ENCODE measurements around the gene SRM.
A peak's percentile ranks its signal among the peaks of the same experiment; 100 is the strongest.
"Not testable (repeated sequence)": the region's sequence is repeated elsewhere in the genome, so short reads cannot be mapped to it uniquely, and the experiment has no call there.

Gene SRM

DNA sequence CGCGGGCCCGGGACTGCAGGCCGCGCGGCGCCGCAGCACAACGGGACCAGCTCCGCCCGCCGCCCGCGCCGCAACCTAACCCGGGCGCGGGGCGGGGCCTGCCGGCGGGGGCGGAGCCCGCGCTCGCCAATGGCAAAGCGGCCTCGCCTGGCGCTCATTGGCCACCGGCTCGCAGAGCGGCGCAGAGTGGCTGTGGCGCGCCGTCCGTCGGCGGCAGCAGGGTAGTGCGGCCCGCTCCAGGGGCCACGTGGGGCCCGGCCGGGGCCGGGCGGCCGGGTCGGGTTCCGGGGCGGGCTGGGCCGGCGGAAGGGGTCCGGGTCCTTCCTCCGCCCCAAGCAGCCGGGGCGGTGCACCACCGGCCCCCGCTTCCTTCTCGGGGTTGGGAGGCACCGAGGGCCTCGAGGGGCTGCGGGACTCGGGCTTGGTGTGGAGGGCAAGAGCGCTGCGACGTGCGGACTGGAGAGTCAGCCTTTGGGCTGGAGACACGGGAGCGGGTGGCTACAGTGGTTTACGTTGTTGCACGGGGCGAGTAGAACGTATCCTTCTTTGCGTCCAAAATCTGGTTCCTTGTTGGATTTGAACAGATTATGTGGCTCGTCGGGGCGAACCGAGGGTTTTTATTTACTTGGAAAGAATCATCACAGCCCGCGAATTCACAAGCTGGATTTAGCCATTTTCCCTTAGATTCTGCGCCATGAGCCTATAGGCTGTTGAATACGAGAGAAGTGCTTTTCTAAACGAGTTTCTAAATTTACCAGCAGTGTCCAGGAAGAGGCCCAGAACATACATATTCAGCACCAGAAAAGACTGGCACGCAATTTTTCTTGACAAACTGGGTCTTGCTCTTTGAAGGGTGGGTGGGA, at the start of gene SRM:
Gene SRM, minus strand, starts transcription at position 51 of the 863 bp plus-strand sequence. CDS start 75 bp downstream, outside the sequence.
- peak in 1 of 2 experiments; percentile 68 for DNase-seq

DNA sequence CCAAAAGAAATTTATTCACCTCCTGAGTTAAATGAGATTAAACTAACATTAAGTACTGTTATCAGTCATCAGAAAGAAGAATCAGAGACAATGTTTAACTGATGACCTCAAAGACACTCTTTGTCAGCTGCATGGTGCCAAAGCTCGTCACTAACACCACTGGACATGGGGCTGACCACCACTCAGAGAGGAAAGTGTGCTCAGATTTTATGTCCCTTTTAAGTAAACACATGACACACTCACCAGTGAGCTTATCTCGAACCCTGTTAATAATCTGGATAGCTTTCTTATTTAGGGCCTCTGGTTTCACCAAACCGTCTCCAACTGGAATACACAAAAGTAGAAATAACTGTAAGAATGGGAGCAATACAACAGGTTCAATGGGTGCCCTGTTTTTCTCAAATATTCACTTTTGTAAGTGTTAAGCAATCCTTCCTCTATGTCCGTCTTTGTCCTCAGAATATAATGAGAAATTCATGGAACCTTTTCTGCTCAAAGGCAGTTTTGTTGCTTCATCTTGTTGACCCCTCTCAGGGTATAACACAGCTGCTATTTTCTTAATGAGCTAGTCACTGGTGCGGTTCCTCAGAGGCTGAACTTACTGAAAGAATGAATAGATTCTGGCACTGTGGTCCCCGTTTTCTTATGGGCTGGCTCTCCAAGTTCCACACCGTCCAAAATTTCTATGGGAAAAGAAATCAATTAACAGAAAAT, 49.4 kb upstream of the SRM start:
- no peak for DNase-seq

DNA sequence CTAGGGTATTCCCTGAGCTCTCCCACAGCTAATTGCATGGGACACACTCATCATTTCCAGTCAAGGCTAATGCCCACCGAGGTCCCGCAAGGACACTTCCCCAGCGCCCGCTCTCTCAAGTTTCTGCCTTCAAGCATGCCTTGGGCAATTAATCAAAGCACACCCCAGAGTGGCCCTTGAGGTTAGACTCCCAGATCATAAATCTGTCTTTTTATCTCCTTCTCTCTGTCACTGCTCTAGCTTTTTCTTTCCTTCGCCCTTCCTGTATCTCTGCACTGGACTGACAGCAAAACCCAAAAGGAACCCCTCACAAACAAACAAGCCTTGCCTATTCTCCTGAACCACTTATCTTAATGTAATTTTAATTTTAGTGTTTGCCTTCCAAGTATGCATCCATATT, 47.8 kb upstream of the SRM start:
- DNase-seq = no peak

DNA sequence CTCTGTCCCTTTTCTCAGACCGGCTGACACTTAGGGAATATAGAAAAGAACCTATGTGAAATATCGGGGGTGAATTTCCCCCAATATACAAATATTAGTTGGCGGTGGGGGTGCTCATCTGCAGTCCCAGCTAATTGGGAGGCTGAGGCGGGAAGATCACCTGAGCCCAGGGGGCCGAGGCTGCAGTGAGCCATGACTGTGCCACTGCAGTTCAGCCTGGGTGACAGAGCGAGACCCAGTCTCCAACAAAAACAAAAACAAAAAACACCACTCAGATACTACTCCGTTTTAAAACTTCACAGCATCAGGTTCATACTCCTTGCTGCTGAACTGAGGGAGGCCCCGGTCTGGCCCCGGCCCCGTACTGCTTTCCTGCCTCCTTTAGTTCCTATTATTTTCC, 45.8 kb upstream of the SRM start:
- no peak for DNase-seq

DNA sequence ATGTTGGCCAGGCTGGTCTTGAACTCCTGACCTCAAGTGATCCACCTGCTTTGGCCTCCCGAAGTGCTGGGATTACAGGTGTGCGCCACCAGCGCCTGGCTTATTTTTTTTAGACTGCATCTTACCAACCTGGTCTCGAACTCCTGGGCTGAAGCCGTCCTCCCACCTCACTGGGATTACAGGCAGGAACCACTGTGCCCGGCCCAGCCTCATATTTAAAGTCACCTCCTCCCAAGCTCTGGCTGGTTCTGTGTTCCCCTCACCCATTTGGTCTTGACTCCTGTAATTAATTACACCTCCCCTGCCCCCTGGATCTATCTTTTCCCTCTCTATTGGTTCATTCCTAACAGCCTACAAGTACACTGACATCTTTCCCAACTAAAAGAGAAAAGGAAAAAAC, 41.5 kb upstream of the SRM start:
- no peak for DNase-seq

DNA sequence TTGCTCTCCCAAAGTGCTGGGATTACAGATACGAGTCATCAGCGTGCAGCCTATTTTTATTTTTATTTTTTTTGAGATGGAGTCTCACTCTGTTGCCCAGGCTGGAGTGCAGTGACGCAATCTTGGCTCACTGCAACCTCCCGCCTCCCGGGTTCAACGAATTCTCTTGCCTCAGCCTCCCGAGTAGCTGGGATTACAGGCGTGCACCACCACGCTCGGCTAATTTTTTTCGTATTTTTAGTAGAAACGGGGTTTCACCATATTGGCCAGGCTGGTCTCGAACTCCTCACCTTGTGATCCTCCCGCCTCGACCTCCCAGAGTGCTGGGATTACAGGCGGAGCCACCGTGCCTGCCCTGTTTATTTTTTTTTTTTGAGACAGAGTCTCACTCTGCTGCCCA, 41.0 kb upstream of the SRM start:
- DNase-seq = not testable (repeated sequence)

DNA sequence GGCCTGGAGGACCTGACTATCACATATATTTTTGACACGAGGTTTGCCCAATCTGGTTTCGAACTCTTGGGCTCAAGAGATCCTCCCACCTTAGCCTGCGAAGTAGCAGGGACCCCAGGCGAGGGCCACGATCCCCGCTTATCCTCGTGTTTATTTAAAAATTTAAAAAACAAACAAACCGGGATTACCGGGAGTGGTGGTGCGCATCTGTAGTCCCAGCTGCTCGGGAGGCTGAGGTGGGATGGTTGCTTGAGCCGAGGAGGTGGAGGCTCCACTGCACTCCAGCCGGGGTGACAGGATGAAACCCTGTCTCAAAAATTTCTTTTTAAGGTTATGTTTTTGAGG, 40.3 kb upstream of the SRM start:
- no peak for DNase-seq

DNA sequence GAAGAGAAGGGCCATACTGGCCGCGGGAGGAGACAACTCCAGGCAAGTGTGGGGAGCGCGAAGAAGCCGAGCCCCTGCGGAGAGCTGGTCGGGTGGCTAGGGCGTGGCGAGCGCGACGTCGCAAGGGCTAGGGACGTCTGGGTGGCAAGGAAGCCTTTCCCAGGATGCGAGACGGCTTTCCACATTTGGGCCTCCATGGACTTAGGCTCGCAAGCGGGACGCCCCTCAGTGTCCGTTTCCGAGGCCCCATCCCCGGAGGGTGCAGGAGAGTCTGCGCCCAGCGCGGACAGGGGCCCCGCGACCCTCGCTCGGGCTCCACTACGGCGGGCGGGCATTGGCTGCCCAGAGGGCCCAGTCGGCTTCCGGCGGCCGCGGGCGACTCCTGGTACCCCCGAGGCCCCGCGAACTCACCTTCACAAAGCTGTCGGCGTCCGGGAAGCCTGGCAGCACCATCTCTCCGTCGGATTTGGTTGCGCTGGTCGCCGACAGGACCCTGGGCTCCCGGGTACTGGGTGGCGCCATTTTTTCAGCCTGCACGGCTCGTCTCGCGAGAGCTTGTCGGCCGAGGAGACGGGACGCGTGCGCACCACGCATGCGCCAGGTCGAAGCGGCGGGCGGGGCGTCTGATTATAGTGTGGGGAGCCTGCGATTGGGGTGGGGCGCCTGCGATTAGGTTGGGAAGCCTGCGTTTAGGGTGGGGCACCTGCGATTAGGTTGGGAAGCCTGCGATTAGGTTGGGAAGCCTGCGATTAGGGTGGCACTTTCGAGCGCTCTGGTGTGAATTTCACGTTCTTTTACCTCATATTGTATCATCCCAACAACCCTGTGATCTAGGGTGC, 39.7 kb upstream of the SRM start, which contains the start of gene EXOSC10:
Gene EXOSC10, minus strand, starts transcription at position 560 of the 839 bp plus-strand sequence. Its CDS starts 38 bp downstream, at position 522.
- peak; percentile 17 to 68 for DNase-seq

DNA sequence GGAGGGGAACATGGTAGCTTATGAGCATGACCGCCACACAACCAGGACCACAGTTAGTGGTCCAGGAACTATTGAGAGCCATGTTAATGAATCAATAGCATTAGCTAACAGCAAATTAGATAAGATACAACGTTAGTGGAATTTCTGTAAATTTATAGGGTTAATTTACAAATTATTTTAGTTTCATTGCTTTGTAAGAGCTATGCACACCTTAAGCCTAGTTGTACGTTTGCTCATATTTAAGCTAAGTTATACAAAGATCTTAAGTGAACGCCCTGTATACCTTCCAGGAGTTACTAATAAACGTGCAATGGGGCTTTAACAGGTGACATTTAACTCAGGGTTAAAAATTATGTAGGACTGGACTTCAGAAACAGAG, 39.1 kb upstream of the SRM start:
- DNase-seq = no peak

DNA sequence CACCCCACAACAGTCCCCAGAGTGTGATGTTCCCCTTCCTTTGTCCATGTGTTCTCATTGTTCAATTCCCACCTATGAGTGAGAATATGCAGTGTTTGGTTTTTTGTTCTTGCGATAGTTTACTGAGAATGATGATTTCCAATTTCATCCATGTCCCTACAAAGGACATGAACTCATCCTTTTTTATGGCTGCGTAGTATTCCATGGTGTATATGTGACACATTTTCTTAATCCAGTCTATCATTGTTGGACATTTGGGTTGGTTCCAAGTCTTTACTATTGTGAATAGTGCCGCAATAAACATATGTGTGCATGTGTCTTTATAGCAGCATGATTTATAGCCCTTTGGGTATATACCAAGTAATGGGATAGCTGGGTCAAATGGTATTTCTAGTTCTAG, 24.0 kb upstream of the SRM start:
- DNase-seq = not testable (repeated sequence)

DNA sequence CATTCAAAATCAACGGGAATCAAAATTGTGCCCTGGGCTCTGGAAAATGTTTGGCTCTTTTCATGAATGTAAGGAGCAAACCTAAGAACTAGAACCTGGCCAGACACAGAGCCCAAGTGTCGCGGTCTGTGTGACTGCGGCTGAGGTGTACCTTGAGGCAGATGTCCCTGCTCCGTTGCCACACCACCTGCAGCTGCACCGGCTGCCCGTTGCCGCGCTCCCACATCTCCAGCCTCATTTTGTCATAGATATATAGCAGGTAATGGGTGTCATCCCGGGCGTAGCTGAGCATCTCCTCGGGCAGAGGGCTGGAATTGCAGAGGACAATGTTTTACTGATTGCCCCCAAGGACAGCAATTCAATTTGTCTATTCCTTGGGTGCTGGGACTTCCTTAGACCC, 21.1 kb upstream of the SRM start:
- no peak for DNase-seq

DNA sequence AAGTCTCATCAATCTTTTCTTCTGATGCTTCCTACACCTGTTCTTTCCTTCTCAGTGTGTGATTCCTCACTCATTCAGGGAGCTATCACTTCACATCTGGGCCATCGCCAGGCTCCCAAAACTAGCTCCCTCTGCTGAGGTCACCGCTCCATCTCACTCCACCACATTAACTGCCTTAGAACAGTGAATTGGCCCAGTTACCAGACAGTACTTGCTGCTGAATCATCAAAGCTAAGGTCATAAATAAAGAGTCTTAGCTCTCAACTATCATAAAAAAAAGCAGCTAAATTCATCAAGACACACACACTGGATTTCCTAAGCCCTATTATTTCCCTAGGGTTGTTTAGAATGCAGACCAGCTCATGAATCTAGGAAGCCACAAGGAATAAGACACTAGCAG, 18.8 kb upstream of the SRM start:
- DNase-seq = no peak

DNA sequence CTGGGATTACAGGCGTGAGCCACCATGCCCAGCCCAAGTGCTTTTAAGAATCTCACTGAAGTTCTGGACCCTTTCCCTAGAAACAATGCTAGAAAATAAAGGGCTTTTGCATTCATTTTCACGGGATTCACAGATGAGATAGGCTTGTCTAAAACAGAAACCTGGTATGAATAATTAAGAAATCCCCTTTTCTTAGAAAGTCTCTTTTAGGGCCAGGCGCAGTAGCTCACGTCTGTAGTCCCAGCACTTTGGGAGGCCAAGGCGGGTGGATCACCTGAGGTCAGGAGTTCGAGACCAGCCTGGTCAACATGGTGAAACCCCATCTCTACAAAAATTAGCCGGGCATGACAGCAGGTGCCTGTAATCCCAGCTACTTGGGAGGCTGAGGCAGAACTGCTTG, 13.6 kb upstream of the SRM start:
- not testable (repeated sequence) for DNase-seq

DNA sequence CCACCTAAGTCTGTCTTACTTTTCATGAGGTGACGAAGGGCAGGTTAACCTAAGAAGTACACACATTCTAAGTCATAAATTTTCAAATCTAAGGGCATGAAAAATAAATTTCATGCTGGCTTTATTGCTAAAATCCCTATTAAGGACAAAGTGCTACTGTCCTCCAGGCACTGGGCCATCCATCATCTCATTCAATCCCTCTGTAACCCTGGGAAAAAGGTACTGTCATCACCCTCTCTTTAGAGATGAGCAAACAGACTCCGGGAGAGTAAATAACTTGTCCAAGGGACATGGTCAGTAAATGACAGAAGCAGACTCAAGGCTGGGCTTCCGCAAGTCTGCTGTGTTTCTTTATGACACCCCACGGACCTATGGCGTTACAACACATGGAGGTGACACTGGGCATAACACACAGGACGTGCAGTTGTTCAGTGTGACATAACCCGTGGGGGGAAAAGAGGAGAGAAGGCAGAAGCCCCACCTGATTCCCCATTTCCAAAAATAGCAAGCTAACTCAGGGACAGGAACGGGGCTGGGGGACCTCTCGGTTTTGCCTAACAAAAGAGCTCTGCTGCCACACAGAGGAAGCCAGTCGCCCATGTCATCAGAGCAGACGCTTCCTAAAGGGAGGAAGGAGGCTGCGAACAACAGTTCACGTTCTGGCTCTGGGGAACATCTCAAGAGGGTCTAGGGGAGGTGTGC, 12.5 kb upstream of the SRM start:
- no peak for DNase-seq

DNA sequence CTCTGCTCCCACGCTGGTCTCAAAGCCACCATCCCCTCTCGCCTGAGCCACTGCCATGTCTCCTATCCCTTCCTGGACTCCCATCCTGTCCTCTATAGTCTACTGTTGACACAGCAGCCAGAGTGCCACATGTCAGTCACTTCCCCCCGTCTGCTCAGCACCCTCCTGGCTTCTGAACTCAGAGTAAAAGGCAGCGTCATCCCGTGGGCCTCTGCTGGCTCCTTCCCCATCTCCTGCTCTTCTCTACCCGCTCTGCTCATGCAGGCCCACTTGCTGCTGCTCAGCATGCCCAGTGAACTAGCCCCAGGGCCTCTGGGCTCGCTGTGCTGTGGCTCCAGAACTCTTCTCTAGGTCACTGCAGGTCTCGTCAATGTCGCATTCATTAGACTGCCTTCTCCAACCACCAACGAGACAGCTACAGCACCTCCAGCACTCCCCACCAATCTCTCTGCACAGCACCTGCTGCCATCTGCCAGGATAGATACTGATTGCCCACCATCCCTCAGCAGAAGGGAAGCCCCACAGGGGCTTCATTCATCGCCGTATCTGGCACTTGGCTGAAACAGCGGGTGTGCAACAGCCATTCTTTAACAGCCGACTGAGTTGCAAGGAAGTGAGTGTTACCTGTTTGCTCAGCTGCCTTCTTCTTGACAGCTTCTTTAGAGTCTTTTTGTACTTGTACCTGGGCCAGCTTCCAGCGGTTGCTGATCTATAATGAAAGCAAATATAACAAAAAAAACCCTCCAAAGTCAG, 11.8 kb upstream of the SRM start:
- no peak for DNase-seq

DNA sequence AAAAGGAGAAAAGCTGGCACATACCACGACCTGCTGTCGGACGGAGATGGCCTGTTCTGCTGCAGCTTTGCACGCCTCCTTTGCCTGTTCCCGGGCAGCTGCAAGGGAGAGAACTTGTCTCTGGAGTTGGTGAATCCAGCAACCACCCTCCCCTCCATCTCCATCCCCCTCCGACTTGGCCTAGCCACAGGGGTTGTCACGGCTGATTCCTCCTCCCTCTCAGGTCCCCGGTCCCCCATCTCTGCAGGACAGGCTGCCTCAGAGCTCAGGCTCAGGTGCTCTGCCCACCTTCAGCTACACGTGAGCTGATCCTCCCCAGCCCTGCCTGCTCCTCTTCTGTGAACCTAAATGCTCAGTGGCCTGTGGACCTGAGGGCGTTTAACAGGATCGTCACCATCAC, 11.1 kb upstream of the SRM start:
- no peak for DNase-seq

DNA sequence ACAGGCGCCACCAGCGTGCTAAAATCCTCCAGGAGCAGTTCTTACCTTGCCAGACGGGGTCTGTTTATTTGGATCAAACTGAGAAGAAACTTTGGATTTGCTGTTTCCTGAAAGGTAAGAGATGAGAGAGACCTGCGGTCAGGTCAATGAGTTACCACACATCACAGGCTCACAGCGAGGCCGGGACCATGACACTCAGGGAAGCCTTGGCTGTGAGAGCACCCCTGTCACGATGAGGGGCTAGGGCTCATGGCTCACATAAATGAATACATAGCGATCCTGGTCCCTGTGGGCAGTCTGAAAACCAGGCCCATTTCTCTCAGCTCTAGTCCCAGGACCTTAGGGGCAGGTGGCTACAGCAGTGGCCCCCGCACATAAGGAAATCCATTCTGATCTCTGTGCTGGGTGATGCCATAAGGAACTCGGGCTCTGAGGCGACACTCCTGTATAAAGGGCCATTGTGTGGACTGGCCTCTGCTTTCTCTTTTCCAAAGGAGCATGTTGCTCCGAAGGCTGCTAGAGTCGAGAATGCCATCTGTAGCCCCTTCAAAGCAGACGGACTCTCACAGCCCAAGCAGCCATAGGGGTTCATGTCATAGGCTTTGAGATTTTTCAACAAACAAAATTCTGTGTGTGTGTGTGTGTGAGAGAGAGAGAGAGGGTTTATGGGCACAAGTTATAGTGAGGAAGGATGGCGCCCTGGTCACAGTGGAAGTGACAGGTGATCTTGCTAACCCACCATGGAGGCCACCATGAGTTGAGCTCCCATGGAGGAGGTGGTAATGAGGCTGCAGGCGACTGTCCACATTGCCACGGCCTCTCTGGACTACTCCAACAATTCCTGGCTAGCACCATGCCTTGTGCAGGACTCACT, 9.0 kb upstream of the SRM start:
- no peak for DNase-seq

DNA sequence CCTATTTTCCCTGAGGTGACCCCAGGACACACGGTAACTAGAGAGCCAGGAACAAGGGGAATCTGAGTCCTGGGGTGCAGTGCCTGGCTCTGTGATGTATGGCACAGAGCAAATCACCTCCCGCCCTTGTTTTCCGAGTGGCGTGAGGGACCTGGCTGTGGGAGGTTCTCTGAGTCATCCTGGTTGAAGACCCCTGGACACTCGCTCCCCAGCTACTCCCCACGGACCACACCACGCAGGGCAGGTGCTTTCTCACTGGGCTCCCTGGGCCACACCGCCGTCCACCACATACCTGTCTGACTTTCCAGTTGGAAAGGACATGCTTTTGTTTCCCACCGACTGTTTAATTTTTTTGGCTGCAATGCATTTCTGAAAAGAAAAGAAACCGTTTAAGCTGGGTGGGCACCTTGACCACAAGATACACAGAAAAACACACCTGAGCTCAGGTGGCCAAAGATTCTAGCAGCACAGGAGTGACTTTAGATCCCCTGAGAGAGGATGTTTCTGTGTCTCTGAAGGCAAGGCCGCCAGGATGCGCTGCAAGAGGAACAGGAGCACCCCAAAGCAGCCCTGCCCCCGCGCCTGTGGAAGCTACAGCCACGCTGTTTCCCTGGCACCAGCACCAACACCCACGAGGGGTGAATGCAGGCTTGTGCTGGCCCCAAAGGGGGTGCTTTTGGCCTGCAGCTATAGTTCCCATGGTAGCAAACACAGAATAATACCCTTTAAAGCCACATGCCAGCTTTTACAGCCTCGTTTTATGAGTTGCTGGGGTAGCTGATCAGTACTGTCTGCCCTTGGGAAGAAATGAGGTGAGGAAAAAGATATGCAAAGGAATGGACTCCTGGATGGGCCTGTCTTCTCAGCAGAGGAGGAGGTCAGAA, 8.1 kb upstream of the SRM start:
- no peak for DNase-seq

DNA sequence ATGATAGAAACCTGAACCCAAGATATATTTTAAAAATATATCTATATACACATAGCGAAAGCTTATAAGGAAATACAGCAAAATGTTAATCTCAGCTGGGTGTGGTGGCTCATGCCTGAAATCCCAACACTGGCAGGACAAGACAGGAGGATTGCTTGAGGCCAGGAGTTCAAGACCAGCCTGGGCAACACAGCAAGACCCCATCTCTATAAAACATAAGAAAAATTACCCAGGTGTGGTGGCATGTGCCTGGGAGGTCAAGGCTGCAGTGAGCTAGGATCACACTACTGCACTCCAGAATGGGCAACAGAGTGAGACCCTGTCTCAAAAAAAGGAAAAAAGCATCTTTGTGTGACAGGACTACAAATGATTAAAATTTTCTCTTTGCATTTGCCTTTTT, 6.0 kb upstream of the SRM start:
- DNase-seq = no peak

DNA sequence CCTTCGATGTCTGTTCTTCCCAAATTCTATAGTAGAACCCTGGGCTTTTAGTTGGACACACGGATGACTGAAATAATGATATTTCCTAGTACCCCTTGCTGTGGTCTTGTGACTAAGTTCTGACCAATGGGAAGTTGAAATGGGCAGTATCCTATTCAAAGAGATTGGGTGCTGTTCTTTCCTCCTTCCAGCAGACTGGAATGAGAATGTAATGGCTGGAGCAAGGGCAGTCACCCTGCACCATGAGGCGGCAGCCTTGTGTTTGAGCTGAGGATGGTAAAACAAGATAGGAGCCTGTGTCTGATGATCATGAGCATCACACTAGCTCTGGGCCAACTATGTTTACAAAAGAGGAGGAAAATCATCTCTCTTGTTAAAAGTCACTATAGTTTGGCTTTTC, 5.1 kb upstream of the SRM start:
- DNase-seq = no peak

All from SW 1271 (cell line).